Measurements from ENCODE around the gene CLIC1.

Gene CLIC1

DNA sequence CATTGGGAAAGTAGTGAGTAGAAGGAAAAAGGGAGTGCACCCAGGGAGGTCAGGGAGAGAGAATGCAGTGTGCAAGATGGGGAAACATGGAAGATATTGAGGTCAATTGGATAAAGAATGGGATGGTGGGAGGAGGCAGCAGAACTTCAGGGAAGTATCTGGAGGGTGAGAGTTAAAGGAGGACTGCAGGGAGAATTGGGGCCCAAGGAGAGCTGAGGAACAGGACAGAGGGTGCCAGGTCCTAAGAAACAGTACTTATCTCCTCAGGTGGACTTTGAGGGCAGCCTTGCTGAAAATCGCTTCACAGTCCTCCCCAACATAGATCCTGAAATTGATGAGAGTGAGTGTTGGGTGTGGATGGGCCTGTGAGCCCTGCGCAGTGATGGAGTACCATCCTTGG is 22.0 kb upstream of the CLIC1 start:
- ChIA-PET CTCF (interaction anchor here (1.2 to 4.3 kb wide), 5 partner anchors 12 to 207 kb away, joined by 3 to 30 read pairs (median 7); partner anchors contain the start of gene VWA7), POLR2A (no interaction called here)
- DNase-seq (ENCODE audit: extremely low spot score): no peak
- TF ChIP-seq, protein P1, sequence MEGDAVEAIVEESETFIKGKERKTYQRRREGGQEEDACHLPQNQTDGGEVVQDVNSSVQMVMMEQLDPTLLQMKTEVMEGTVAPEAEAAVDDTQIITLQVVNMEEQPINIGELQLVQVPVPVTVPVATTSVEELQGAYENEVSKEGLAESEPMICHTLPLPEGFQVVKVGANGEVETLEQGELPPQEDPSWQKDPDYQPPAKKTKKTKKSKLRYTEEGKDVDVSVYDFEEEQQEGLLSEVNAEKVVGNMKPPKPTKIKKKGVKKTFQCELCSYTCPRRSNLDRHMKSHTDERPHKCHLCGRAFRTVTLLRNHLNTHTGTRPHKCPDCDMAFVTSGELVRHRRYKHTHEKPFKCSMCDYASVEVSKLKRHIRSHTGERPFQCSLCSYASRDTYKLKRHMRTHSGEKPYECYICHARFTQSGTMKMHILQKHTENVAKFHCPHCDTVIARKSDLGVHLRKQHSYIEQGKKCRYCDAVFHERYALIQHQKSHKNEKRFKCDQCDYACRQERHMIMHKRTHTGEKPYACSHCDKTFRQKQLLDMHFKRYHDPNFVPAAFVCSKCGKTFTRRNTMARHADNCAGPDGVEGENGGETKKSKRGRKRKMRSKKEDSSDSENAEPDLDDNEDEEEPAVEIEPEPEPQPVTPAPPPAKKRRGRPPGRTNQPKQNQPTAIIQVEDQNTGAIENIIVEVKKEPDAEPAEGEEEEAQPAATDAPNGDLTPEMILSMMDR (IDR thresholded peaks at IDR 0.05; ENCODE audit: control extremely low read depth, extremely low read depth, low read depth, missing control alignments): no peak

DNA sequence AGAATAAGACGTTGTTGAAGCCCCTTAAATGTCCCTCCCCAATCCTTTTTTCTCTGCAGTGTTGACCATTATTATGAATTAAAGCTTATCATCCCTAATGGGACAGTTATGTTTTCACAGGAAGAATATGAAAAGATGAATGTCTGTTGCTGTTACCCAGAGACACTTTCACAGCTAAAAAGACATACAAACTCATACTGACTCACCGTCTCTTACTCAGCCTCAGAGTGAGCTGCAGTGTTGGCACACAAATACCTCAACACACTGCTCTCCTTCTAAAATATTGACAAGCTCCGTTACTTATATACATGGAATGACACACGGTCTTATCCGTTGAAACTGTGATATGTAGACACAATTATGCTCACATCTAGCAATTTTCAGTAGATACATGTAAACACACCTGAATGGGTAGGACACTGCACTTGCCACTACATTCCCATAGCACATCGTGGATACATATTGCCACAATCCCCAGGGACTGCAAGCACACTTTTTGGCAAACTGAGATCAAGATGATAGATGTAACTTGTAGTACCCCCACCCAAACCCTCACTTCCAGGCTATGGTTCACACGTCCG is 16.5 kb upstream of the CLIC1 start:
- ChIA-PET POLR2A (no interaction called here), CTCF (interaction anchor here (0.8 to 2.1 kb wide), 11 partner anchors 11 to 154 kb away, joined by 3 to 9 read pairs (median 4); partner anchors contain the start of genes CLIC1, LSM2 and VARS1)
- TF ChIP-seq, protein P1 (IDR thresholded peaks at IDR 0.05; ENCODE audit: control extremely low read depth, extremely low read depth, low read depth, missing control alignments): no peak
- DNase-seq (ENCODE audit: extremely low spot score): no peak

DNA sequence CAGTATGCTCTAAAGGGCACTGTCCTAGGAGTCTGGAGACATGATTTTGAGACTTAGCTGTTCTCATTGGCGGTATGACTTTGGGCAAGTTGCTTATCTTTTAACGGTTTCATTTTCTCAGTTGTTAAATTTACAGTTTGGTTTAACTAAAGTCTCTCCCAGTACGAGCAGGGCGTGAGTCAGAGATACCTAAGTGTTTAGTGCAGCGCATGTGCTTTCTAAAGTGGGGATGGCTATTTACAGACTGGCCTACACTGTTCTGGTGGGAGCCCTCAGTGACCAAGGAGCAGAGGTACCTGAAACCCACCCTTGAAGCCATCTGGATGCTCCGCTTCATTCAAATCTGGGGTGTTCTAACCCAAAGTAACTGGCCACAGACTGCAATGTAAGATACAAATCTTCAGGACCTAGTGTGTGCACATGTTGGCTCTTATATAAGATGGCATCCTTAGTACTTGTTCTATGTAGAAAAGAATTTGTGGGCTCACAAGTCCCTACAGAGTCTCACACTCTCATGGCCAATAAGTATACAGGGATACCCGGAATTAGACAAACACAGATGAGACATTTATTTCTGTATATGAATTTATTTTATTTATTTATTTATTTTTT is 14.2 kb upstream of the CLIC1 start:
- TF ChIP-seq, protein P1 (IDR thresholded peaks at IDR 0.05; ENCODE audit: control extremely low read depth, extremely low read depth, low read depth, missing control alignments): no peak
- DNase-seq (ENCODE audit: extremely low spot score): no peak
- CTCF ChIA-PET: interaction anchor here (1.4 to 3.0 kb wide), 4 partner anchors 10 to 72 kb away, joined by 3 to 14 read pairs (median 4); no protein-coding TSS in a partner anchor
- POLR2A ChIA-PET: no interaction called here

DNA sequence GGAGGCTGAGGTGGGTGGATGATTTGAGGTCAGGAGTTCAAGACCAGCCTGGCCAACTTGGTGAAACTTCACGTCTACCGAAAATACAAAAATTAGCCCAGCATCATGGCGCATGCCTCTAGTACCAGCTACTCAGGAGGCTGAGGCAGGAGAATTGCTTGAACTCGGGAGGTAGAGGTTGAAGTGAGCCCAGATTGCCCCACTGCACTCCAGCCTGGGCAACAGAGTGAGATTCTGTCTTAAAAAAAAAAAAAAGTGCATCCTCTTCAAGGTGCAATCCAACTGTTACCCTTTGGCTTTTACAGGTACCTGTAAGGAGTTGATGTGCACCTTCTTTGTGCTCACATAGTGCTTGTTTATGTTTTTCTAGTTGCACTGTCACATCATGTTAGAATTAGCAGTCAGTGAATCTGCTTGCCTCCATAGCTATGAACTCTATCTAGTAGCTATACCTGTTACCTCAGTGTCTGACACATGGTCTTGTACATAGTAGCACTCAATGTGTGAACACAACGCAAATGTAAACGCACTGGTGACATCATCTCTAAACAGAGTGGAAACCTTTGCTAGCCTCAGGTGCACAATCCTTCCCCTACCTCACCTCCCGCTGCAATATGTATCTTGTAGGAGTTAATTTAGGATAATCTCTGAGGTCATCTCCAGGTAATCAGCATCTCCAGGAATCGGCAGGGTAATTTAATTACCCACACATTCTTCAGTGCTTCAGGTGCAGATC is 13.1 kb upstream of the CLIC1 start:
- no peak for DNase-seq (ENCODE audit: extremely low spot score)
- TF ChIP-seq, protein P1 (IDR thresholded peaks at IDR 0.05; ENCODE audit: control extremely low read depth, extremely low read depth, low read depth, missing control alignments): no peak
- POLR2A ChIA-PET: no interaction called here
- CTCF ChIA-PET: interaction anchor here (1.4 to 3.0 kb wide), 3 partner anchors 21 to 71 kb away, joined by 3 to 14 read pairs (median 4); no protein-coding TSS in a partner anchor

DNA sequence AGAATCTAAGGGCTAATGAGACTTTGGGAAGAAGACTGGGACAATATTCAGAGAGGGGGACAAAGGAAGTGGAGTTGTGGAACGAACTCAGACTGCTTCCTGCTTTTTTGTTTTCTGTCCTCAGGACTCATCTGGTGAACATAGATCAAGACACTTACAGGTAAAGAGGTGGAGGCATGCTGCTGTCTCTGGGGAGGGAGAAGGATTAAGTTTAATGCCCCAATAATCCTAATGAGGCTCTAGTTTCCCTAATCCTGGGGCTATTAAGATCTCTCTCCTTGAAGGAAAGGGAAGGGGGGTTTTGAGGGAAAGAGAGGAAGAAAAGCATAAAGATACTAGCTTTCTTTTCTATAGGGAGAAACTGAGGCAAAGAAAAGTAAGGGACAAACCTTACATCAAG is 8.1 kb upstream of the CLIC1 start:
- ChIA-PET CTCF (no interaction called here), POLR2A (no interaction called here)
- no peak for DNase-seq (ENCODE audit: extremely low spot score)
- TF ChIP-seq, protein P1 (IDR thresholded peaks at IDR 0.05; ENCODE audit: control extremely low read depth, extremely low read depth, low read depth, missing control alignments): no peak

DNA sequence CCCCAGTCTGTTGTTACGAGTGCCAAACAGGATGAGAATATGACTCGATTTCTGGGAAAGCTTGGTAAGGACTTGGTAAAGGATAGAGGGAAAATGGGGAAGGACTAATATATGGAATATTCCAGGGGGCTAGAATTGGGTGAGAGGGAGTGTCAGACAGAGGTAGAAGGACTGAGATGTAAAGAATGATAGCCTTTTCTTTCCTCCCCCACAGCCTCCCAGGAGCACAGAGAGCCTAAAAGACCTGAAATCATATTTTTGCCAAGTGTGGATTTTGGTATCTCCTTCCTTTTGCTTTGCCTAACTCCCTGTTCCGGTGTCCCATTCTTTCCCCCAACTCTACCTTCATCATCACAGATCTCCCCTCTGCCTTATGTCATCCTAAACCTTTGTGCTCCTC is 6.6 kb upstream of the CLIC1 start:
- POLR2A ChIA-PET: no interaction called here
- TF ChIP-seq, protein P1 (IDR thresholded peaks at IDR 0.05; ENCODE audit: control extremely low read depth, extremely low read depth, low read depth, missing control alignments): no peak
- CTCF ChIA-PET: interaction anchor here (1.1 to 11.4 kb wide), 2 partner anchors 10 to 28 kb away, joined by 3 to 73 read pairs; no protein-coding TSS in a partner anchor
- no peak for DNase-seq (ENCODE audit: extremely low spot score)
